Measurements from ENCODE around the gene SALL4. TPM values are rescaled to one million over a fixed set of nuclear protein-coding genes. Genes with fewer than 3 reads are reported as not detected.
"Not testable (repeated sequence)": the region's sequence is repeated elsewhere in the genome, so short reads cannot be mapped to it uniquely, and the experiment has no call there.

SALL4 gene
- total and polyA plus RNA-seq, 2 donors (not counting 3 experiments of a cell fraction or from before 2014, with no cell fraction given), result 1.3 to 1.9 TPM

- Histone ChIP-seq H3K27me3 (ENCODE audit: control insufficient read depth in 2 of 2, insufficient read depth in 2 of 2, low read length in 2 of 2) (no peaks in the 10 kb centered on the region), H3K36me3 (ENCODE audit: control insufficient read depth in 2 of 2, extremely low read depth in 1 of 2, insufficient read depth in 2 of 2, low read length in 2 of 2) (no peaks in the 10 kb centered on the region), H3K4me1 (ENCODE audit: control insufficient read depth, extremely low read depth, insufficient read depth, low read length) (no peaks in the 10 kb centered on the region), H2AFZ (ENCODE audit: low read depth, low read length) (no peak overlapping the region), H3K9me3 (replicated peaks; ENCODE audit: control insufficient read depth, insufficient read depth, low read length) (no peaks in the 10 kb centered on the region), H3K27ac (ENCODE audit: insufficient read depth, low read depth, low read length) (no peak overlapping the region), H4K20me1 (replicated peaks; ENCODE audit: control insufficient read depth, extremely low read depth, insufficient read depth, low read length) (no peaks in the 10 kb centered on the region), H3K79me2 (ENCODE audit: control insufficient read depth, insufficient read depth, low read length) (no peaks in the 10 kb centered on the region), H3K4me2 (ENCODE audit: insufficient read depth, low read length) (no peak overlapping the region), H3K9ac (replicated peaks; ENCODE audit: extremely low read depth, insufficient read depth, low read length) (no peak overlapping the region), H3K4me3 (replicated peaks in 1 of 3; ENCODE audit: insufficient read depth in 1 of 3, low read depth in 1 of 3, low read length in 3 of 3) (no peak overlapping the region), H3K9me1 (replicated peaks; ENCODE audit: control insufficient read depth, extremely low read depth, insufficient read depth, low read length) (no peaks in the 10 kb centered on the region)
- DNase-seq (ENCODE audit: low read depth, low spot score) (no peak), FAIRE-seq (no peak)
- dilution Hi-C loops (cut with MboI; ENCODE audit: extremely low pct_ligation_motif_present, low sequenced_read_pairs), result no loop called here
- intact Hi-C loops (cut with micrococcal nuclease), result no loop called here
- TF ChIP-seq POLR2A (IDR thresholded peaks at IDR 0.05; ENCODE audit: low read depth, low read length) (no peak), JUN (IDR thresholded peaks at IDR 0.05; ENCODE audit: borderline replicate concordance, insufficient read depth, insufficient read length, low read depth) (no peak), CTCF (IDR thresholded peaks at IDR 0.05; ENCODE audit: extremely low read depth in 1 of 2, insufficient read depth in 1 of 2, low read depth in 1 of 2, low read length in 2 of 2) (no peak), POLR2AphosphoS5 (IDR thresholded peaks at IDR 0.05; ENCODE audit: insufficient read depth, low read depth, low read length) (no peak), FOS (IDR thresholded peaks at IDR 0.05; ENCODE audit: borderline replicate concordance, insufficient read depth, low read length) (no peak), EZH2 (IDR thresholded peaks at IDR 0.05; ENCODE audit: borderline replicate concordance, low read depth, low read length, severe bottlenecking) (no peak), MAX (IDR thresholded peaks at IDR 0.05; ENCODE audit: insufficient read depth, insufficient read length) (no peak)
- CTCF ChIA-PET, result interaction anchor here (1.0 to 1.8 kb wide), 3 partner anchors 16 to 83 kb away, joined by 3 to 10 read pairs (median 3); no protein-coding TSS in a partner anchor
- POLR2A ChIA-PET, result no interaction called here
- no TSS peak for BruUV-seq (replicated peaks)
These were observed 18.0 kb downstream of the SALL4 start for GRCh38 chr20:51784299-51784698.

- H3K4me2 ChIP-seq (ENCODE audit: insufficient read depth, low read length); H3K27me3 ChIP-seq (ENCODE audit: control insufficient read depth in 2 of 2, insufficient read depth in 2 of 2, low read length in 2 of 2); H3K79me2 ChIP-seq (ENCODE audit: control insufficient read depth, insufficient read depth, low read length); H3K27ac ChIP-seq (ENCODE audit: insufficient read depth, low read depth, low read length); FAIRE-seq; intact Hi-C loops (cut with micrococcal nuclease); H3K4me3 ChIP-seq (replicated peaks in 1 of 3; ENCODE audit: insufficient read depth in 1 of 3, low read depth in 1 of 3, low read length in 3 of 3); H2AFZ ChIP-seq (ENCODE audit: low read depth, low read length); dilution Hi-C loops (cut with MboI; ENCODE audit: extremely low pct_ligation_motif_present, low sequenced_read_pairs); H3K4me1 ChIP-seq (ENCODE audit: control insufficient read depth, extremely low read depth, insufficient read depth, low read length); CTCF ChIA-PET; POLR2A ChIA-PET; DNase-seq (ENCODE audit: low read depth, low spot score); H3K9ac ChIP-seq (replicated peaks; ENCODE audit: extremely low read depth, insufficient read depth, low read length); H3K9me3 ChIP-seq (replicated peaks; ENCODE audit: control insufficient read depth, insufficient read depth, low read length); H3K36me3 ChIP-seq (ENCODE audit: control insufficient read depth in 2 of 2, extremely low read depth in 1 of 2, insufficient read depth in 2 of 2, low read length in 2 of 2); H3K9me1 ChIP-seq (replicated peaks; ENCODE audit: control insufficient read depth, extremely low read depth, insufficient read depth, low read length); H4K20me1 ChIP-seq (replicated peaks; ENCODE audit: control insufficient read depth, extremely low read depth, insufficient read depth, low read length); BruUV-seq (replicated peaks): not testable (repeated sequence)
These were observed 24.0 kb downstream of the SALL4 start for GRCh38 chr20:51778229-51778759.

All from endothelial cell of umbilical vein (primary cell).